HUES6 (cell line): ENCODE results near the gene C11orf54.
A peak's percentile ranks its signal among the peaks of the same experiment; 100 is the strongest.

Source experiments
- H3K27ac ChIP-seq: 2 replicates; pipeline ENCODE4 v1.7.0; 2013; ENCODE audit warnings: low read depth, mild to moderate bottlenecking, low read length, inconsistent platforms
- H3K27me3 ChIP-seq: 2 replicates; pipeline ENCODE4 v1.6.1; 2013; ENCODE audit warnings: low read length; ENCODE audit not compliant: control insufficient read depth, insufficient read depth
- H3K36me3 ChIP-seq: 2 replicates; pipeline ENCODE4 v1.6.1; 2013; ENCODE audit warnings: low read length; ENCODE audit not compliant: control insufficient read depth, insufficient read depth
- H3K4me1 ChIP-seq: 2 replicates; pipeline ENCODE4 v1.6.1; 2013; ENCODE audit warnings: low read length; ENCODE audit not compliant: control insufficient read depth, insufficient read depth
- H3K4me3 ChIP-seq: 2 replicates; pipeline ENCODE4 v1.5.1; 2013; ENCODE audit warnings: low read depth, low read length
- H3K9ac ChIP-seq: one replicate; pipeline ENCODE4 v1.6.1; 2013; ENCODE audit warnings: mild to moderate bottlenecking, low read length
- H3K9me3 ChIP-seq: 2 replicates; pipeline ENCODE4 v1.6.1; 2013; ENCODE audit warnings: low read depth, low read length; ENCODE audit not compliant: control insufficient read depth, insufficient read depth

The C11orf54 gene

DNA sequence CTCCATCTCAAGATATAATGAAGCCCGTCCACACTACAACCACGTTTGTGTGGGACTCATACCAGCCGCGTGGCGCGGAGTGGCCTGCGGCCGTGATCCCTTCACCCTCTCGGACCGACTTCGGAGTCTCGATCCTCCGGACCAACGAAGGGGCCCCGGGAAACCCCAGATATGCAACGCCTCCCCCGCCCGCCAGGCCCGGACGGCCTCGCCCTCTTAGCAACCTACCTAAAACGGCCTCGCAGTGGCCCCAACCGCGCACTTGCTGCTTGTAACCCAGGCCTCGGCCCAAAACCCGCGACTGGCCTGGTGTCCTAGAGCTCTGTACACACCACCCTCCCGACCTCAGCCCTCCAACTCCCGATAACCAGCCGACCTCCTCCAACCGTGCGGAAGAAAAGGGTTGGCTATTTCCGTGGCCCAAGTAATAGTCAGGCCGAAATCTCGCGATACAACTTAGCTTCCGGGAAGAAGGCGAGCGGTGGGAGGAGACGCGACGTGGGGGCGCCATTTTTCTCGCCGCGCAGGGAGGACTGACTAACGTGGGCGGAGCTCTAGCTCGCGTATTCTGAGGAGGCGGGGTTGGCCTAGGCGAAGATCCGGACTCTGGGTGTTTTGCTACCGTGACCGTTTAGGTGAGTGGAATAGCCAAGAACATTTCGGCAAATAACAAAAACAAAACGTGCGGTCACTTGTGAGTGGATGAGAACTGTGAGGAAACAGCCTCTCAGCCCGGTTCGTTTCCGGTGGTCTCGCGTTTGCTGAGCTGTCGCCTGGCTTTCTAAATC lies at the start of gene C11orf54, which contains the start of gene TAF1D:
TSS of gene C11orf54 (plus strand) at position 579 of the 788 bp plus-strand sequence. CDS start 5,722 bp downstream, outside the sequence.
TSS of gene TAF1D (minus strand) at position 402 of the 788 bp plus-strand sequence. CDS start 2,191 bp downstream, outside the sequence.
- H3K27ac ChIP-seq, result peak within 1 kb of the TSS; percentile 90
- H3K9ac ChIP-seq, result peak within 1 kb of the TSS; percentile 100
- peaks cover 44% of the 10 kb centered on the region for H3K36me3 ChIP-seq
- H3K27me3 ChIP-seq, result no peaks in the 10 kb centered on the region
- H3K4me1 ChIP-seq, result peaks cover 21% of the 10 kb centered on the region; the same call in 1 of the 2 replicates
- no peaks in the 10 kb centered on the region for H3K9me3 ChIP-seq
- H3K4me3 ChIP-seq, result peak within 1 kb of the TSS; percentile 77

DNA sequence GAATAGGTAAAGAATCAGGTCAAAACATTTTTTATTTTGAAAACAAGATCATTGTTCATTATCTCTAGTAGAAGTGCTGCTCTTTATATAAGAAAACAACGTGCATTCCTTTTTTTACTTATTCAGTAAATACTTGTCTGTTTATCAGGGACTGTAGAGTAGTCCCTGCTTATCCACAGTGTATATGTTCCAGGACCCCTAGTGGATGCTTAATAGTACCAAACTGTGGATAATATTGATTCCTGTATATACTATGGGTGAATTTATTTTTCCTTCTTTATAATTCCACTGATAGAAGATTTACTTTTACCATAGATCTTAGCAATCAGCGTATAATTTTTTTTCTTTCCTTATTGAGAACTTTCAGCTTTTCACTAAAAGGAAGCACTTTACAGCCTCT lies 47.4 kb upstream of the C11orf54 start:
- Histone ChIP-seq H3K27ac (no peak overlapping the region), H3K4me1 (no peaks in the 10 kb centered on the region), H3K9me3 (no peaks in the 10 kb centered on the region), H3K9ac (no peak overlapping the region), H3K36me3 (peaks cover 81% of the 10 kb centered on the region), H3K27me3 (no peaks in the 10 kb centered on the region), H3K4me3 (no peak overlapping the region)

DNA sequence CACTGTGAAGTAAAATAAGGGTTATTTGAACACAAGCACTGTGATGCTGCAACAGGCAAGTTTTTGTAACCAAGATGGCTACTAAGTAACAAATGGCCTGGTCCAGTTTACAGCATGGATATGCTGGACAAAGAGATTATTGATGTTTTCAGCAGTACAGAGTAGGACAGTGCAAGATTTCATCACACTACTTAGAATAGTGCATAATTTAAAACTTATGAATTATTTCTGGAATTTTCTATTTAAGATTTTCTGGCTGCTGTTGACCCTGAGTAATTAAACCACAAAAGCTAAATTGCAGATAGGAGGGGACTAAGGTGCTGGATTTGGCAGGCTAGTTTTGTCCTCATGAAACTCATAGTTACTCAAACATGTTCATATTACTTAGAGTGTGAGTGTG lies 46.9 kb upstream of the C11orf54 start:
- Histone ChIP-seq H3K27ac (no peak overlapping the region), H3K36me3 (peaks cover 81% of the 10 kb centered on the region), H3K9me3 (no peaks in the 10 kb centered on the region), H3K4me3 (no peak overlapping the region), H3K9ac (no peak overlapping the region), H3K27me3 (no peaks in the 10 kb centered on the region), H3K4me1 (no peaks in the 10 kb centered on the region)

DNA sequence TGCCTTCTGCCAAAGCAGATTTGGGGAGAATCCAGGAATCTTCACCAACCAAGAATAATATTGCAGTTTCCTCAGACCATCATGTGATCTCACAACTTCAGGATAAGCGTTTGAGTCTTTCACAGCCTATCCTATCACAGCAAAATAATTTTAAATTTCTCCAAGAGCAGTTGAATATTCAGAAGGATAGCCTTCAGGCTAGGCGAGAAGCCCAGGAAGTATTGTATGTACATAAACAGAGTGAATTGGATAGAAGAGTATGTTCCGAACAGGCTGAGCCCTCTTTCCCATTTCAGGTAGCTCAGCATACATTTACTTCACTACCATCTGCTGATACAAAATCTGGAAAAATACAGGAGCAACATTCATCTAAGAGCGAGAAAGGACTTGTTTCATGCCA lies 43.9 kb upstream of the C11orf54 start:
- H3K4me3 ChIP-seq, result no peak overlapping the region
- no peaks in the 10 kb centered on the region for H3K4me1 ChIP-seq
- no peak overlapping the region for H3K27ac ChIP-seq
- no peaks in the 10 kb centered on the region for H3K27me3 ChIP-seq
- H3K36me3 ChIP-seq, result peaks cover 84% of the 10 kb centered on the region
- no peak overlapping the region for H3K9ac ChIP-seq
- H3K9me3 ChIP-seq, result no peaks in the 10 kb centered on the region

- Histone ChIP-seq H3K27me3 (no peaks in the 10 kb centered on the region), H3K36me3 (peaks cover 84% of the 10 kb centered on the region), H3K4me3 (no peak overlapping the region), H3K9me3 (no peaks in the 10 kb centered on the region), H3K9ac (no peak overlapping the region), H3K27ac (no peak overlapping the region), H3K4me1 (no peaks in the 10 kb centered on the region)
Measured at GRCh38 chr11:93700830-93701229, 40.6 kb upstream of the C11orf54 start.

GRCh38 chr11:93704237-93704636 lies 37.2 kb upstream of the C11orf54 start:
- Histone ChIP-seq H3K36me3 (peaks cover 82% of the 10 kb centered on the region), H3K4me3 (no peak overlapping the region), H3K9ac (no peak overlapping the region), H3K27ac (no peak overlapping the region), H3K27me3 (no peaks in the 10 kb centered on the region), H3K4me1 (no peaks in the 10 kb centered on the region), H3K9me3 (no peaks in the 10 kb centered on the region; the same call in 1 of the 2 replicates)

DNA sequence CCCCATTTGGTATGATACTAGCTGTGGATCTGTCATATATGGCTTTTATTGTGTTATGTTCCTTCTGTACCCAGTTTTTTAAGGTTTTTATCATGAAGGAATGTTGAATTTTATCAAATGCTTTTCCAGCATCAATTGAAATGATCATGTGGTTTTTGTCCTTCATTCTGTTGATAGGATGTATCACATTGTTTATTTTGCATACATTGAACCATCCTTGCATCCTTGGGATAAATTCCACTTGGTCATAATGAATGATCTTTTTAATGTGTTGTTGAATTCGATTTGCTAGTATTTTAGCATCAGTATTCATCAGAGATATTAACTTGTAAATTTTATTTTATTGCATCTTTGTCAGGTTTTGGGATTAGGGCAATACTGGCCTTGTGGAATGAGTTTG lies 31.2 kb upstream of the C11orf54 start:
- peaks cover 7% of the 10 kb centered on the region; the same call in 1 of the 2 replicates for H3K4me1 ChIP-seq
- H3K36me3 ChIP-seq, result peaks cover 63% of the 10 kb centered on the region
- H3K27ac ChIP-seq, result no peak overlapping the region
- H3K27me3 ChIP-seq, result no peaks in the 10 kb centered on the region
- no peak overlapping the region for H3K9ac ChIP-seq
- no peak overlapping the region for H3K4me3 ChIP-seq
- peaks cover 7% of the 10 kb centered on the region; the same call in 1 of the 2 replicates for H3K9me3 ChIP-seq

DNA sequence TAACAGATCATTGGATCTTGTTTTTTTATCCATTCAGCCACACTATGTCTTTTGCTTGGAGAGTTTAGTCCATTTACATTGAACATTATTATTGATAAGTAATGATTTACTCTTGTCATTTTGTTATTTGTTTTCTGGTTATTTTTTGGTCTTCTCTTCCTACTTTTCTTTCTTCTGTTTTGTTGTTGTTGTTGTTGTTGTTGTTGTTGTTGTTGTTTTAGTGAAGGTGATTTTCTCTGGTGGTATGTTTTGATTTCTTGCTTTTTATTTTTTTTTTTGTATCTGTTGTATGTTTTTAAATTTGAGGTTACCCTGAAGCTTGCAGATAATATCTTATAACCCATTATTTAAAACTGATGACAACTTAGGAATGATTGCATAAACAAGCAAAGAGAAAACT lies 28.8 kb upstream of the C11orf54 start:
- no peaks in the 10 kb centered on the region for H3K27me3 ChIP-seq
- H3K4me1 ChIP-seq, result peaks cover 9% of the 10 kb centered on the region; the same call in 1 of the 2 replicates
- H3K9me3 ChIP-seq, result peaks cover 7% of the 10 kb centered on the region; the same call in 1 of the 2 replicates
- H3K36me3 ChIP-seq, result peaks cover 63% of the 10 kb centered on the region
- H3K4me3 ChIP-seq, result no peak overlapping the region
- no peak overlapping the region for H3K9ac ChIP-seq
- no peak overlapping the region for H3K27ac ChIP-seq

GRCh38 chr11:93715797-93716396 lies 25.6 kb upstream of the C11orf54 start:
- no peaks in the 10 kb centered on the region for H3K9me3 ChIP-seq
- peaks cover 42% of the 10 kb centered on the region for H3K36me3 ChIP-seq
- peaks cover 9% of the 10 kb centered on the region; the same call in 1 of the 2 replicates for H3K4me1 ChIP-seq
- H3K9ac ChIP-seq, result no peak overlapping the region
- no peaks in the 10 kb centered on the region for H3K27me3 ChIP-seq
- H3K27ac ChIP-seq, result no peak overlapping the region
- H3K4me3 ChIP-seq, result no peak overlapping the region

DNA sequence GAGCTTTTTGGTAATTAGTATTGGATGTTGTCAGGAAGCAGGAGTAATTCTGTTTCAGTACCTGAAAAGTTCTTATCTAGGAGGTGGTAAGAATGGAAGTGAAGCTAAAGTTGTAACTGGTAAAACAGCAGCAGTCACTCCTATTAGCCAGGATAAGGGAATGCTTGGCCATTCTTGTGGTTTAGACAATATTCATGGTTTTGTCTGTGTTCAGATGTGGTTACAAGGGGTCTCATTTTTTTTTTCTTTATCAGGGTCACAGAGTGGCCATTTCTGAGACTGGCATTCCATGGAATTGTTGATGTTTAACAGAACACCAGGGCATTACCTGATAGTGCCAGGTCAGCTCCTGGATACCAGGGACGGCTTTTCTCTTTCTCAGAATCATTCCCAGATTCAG lies 24.0 kb upstream of the C11orf54 start:
- H3K9ac ChIP-seq, result no peak overlapping the region
- H3K4me3 ChIP-seq, result no peak overlapping the region
- H3K9me3 ChIP-seq, result no peaks in the 10 kb centered on the region
- peaks cover 9% of the 10 kb centered on the region; the same call in 1 of the 2 replicates for H3K4me1 ChIP-seq
- peaks cover 54% of the 10 kb centered on the region for H3K36me3 ChIP-seq
- H3K27ac ChIP-seq, result no peak overlapping the region
- no peaks in the 10 kb centered on the region for H3K27me3 ChIP-seq

- peaks cover 9% of the 10 kb centered on the region; the same call in 1 of the 2 replicates for H3K4me1 ChIP-seq
- peaks cover 60% of the 10 kb centered on the region for H3K36me3 ChIP-seq
- H3K9ac ChIP-seq, result no peak overlapping the region
- no peaks in the 10 kb centered on the region for H3K27me3 ChIP-seq
- no peak overlapping the region for H3K27ac ChIP-seq
- no peak overlapping the region for H3K4me3 ChIP-seq
- H3K9me3 ChIP-seq, result no peaks in the 10 kb centered on the region
Measured at GRCh38 chr11:93718057-93718563, 23.4 kb upstream of the C11orf54 start.
